HepG2 (cell line): ENCODE data around the gene PDIA4. TPM values are rescaled to one million over a fixed set of nuclear protein-coding genes. Genes with fewer than 3 reads are reported as not detected.

ENCODE experiments used
- ATAC-seq: fragments of 200-7000 bp; cut with Tn5 transposase; 3 replicates; pipeline ENCODE4 v1.9.1; 2020; ENCODE audit warnings: mild to moderate bottlenecking, moderate library complexity
- BruUV-seq: library from RNA; stranded (reverse); fragments of 400-500 nt; replicated peaks from 2 replicates; lab custom pipeline; 2021; lab: Mats Ljungman, UMichigan
- CTCF ChIA-PET: fragments of 300-600 bp; formaldehyde crosslinking; extraction: SDS; loops from one replicate; lab custom pipeline; 2021; ENCODE audit warnings: low total read pairs, inconsistent platforms, low intra/inter-chr PET ratio; lab: Yijun Ruan, JAX
- POLR2A ChIA-PET: fragments of 350-600 bp; sonication (Branson Sonifier 250); formaldehyde crosslinking; loops from one replicate; lab custom pipeline; 2020; ENCODE audit warnings: antibody characterized with exemption, inconsistent platforms; lab: Yijun Ruan, JAX
- DNase-seq: peaks from one replicate; pipeline ENCODE4 v3.0.0-alpha.2; 2015; ENCODE audit warnings: low spot score
- FAIRE-seq: peaks from 3 replicates; lab custom pipeline; 2011; peaks lifted over from hg19 to GRCh38; lab: Jason Lieb, UNC
- H2AFZ ChIP-seq: one replicate; pipeline ENCODE4 v1.6.1; 2011; ENCODE audit warnings: low read length, inconsistent platforms
- H3K27ac ChIP-seq: fragments of 300-600 bp; 3 replicates; pipeline ENCODE4 v1.8.0; 2011; ENCODE audit warnings: mixed run types, mild to moderate bottlenecking, mixed read lengths, low read length, inconsistent platforms; ENCODE audit not compliant: insufficient read depth; ENCODE audit errors: extremely low read length
- H3K27me3 ChIP-seq, 2 experiments: fragments of 200-600 bp in 1 of 2; 2 replicates in 1 of 2; 3 replicates in 1 of 2; pipeline versions ENCODE4 v1.6.0 to v1.8.0; 2011; ENCODE audit warnings: low read length in 2 of 2, mild to moderate bottlenecking in 2 of 2, moderate library complexity in 2 of 2, inconsistent platforms in 1 of 2; ENCODE audit not compliant: insufficient read depth in 2 of 2, control insufficient read depth in 1 of 2
- H3K36me3 ChIP-seq, 2 experiments: fragments of 200-600 bp in 1 of 2; replicated peaks in 1 of 2; 2 replicates in 1 of 2; 3 replicates in 1 of 2; pipeline versions ENCODE4 v1.5.1 to v1.8.0; 2011; ENCODE audit warnings: low read length in 2 of 2, inconsistent platforms in 1 of 2; ENCODE audit not compliant: insufficient read depth in 2 of 2, control insufficient read depth in 1 of 2
- H3K4me1 ChIP-seq: 2 replicates; pipeline ENCODE4 v1.5.1; 2012; ENCODE audit warnings: low read length, inconsistent platforms; ENCODE audit not compliant: insufficient read depth
- H3K4me2 ChIP-seq: 2 replicates; pipeline ENCODE4 v1.6.0; 2011; ENCODE audit warnings: low read depth, low read length, inconsistent platforms
- H3K4me3 ChIP-seq, 3 experiments: fragments of 200-600 bp in 1 of 3; sonication (generic), shearing (Covaris generic) in 1 of 3; replicated peaks in 1 of 3; 2 replicates each; pipeline ENCODE4 v1.5.1; 2011 to 2016; ENCODE audit warnings: low read length in 3 of 3, inconsistent platforms in 2 of 3, low read depth in 2 of 3, mild to moderate bottlenecking in 2 of 3, control low read depth in 1 of 3, mixed read lengths in 1 of 3; ENCODE audit not compliant: insufficient read depth in 1 of 3
- H3K79me2 ChIP-seq: one replicate; pipeline ENCODE4 v1.6.1; 2011; ENCODE audit warnings: low read length, inconsistent platforms; ENCODE audit not compliant: insufficient read depth
- H3K9ac ChIP-seq: 2 replicates; pipeline ENCODE4 v1.6.0; 2011; ENCODE audit warnings: mild to moderate bottlenecking, low read depth, low read length, inconsistent platforms; ENCODE audit not compliant: insufficient read depth
- H3K9me3 ChIP-seq: 2 replicates; pipeline ENCODE4 v1.5.1; 2012; ENCODE audit warnings: mild to moderate bottlenecking, low read length
- H4K20me1 ChIP-seq: 2 replicates; pipeline ENCODE4 v1.6.0; 2011; ENCODE audit warnings: inconsistent platforms, mild to moderate bottlenecking, low read length, moderate library complexity; ENCODE audit not compliant: insufficient read depth
- CEBPZ ChIP-seq: IDR thresholded peaks from 2 replicates; pipeline ENCODE4 v1.6.1; 2012; ENCODE audit warnings: low read length, improper control_type of control experiment
- MXD4 ChIP-seq: IDR thresholded peaks from 2 replicates; pipeline ENCODE4 v1.6.1; 2016; ENCODE audit warnings: mild to moderate bottlenecking, missing biosample characterization, missing genetic modification reagents
- ZNF350 ChIP-seq: sonication (generic); formaldehyde crosslinking; IDR thresholded peaks from 2 replicates; pipeline ENCODE4 v1.4.0; 2020; ENCODE audit warnings: mild to moderate bottlenecking, low read depth, missing genetic modification reagents, borderline replicate concordance
- ZNF430 ChIP-seq: sonication (generic); formaldehyde crosslinking; IDR thresholded peaks from 2 replicates; pipeline ENCODE4 v1.9.0; 2021; ENCODE audit warnings: mild to moderate bottlenecking, missing genetic modification reagents
- WGBS: methylation state at CpG from one replicate; pipeline ENCODE4 v1.1.6; 2017; ENCODE audit warnings: low lambda C conversion rate; 5-methylcytosine and 5-hydroxymethylcytosine counted together
- in situ Hi-C: cut with HindIII; loops from 2 replicates; pipeline ENCODE4 v1.10.0; 2017; ENCODE audit warnings: low pct_unique_long_range_greater_than_20kb; ENCODE audit not compliant: extremely low pct_ligation_motif_present
- intact Hi-C: fragments of 100-400 bp; cut with micrococcal nuclease; formaldehyde crosslinking; loops from one replicate; pipeline ENCODE4 v1.10.0; 2022; ENCODE audit not compliant: unreplicated experiment
- polyA plus RNA-seq, 8 experiments: library from polyadenylated mRNA; depleted of rRNA in 3 of 8; stranded (reverse) in 7 of 8; unstranded in 1 of 8; fragments of >200 nt; fragmentation: Illumina TruSeq in 4 of 8; extraction: Trizol in 4 of 8; gene quantifications; 2 replicates each; pipeline versions ENCODE4 v1.2.1 to v1.2.3, GENCODE V29; 2011 to 2016; ENCODE audit warnings: low read depth in 4 of 8, missing spikeins in 1 of 8, mixed read lengths in 1 of 8; ENCODE audit not compliant: insufficient read depth in 1 of 8
- total RNA-seq, 5 experiments: library from RNA; depleted of rRNA; stranded (reverse); fragments of >200 nt; fragmentation: Illumina TruSeq; extraction: Trizol; gene quantifications; 2 replicates each; pipeline ENCODE4 v1.2.3, GENCODE V29; 2016; ENCODE audit warnings: low read depth in 1 of 5

Gene PDIA4
- total and polyA plus RNA-seq, 2 of the 13 experiments (the other 11 are each of a cell fraction or from before 2014, with no cell fraction given) = 278 to 402 TPM

- TF ChIP-seq ZNF430 (CRISPR knock-in tag) = no peak
Measured at GRCh38 chr7:149027055-149027454, 1.2 kb downstream of the PDIA4 start (continued).

- ChIA-PET POLR2A (no interaction called here), CTCF (no interaction called here)
- TF ChIP-seq ZNF350 = no peak
- in situ Hi-C loops (no loop called here), intact Hi-C loops (no loop called here)
- no peak overlapping the region for H3K9ac ChIP-seq
- no peaks in the 10 kb centered on the region; a peak in 1 of 5 replicates for H3K27me3 ChIP-seq
- no TSS peak for BruUV-seq
- peaks cover 34% of the 10 kb centered on the region for H3K4me1 ChIP-seq
- FAIRE-seq (no peak), ATAC-seq (no peak), DNase-seq (no peak)
- H4K20me1 ChIP-seq = peaks cover 10% of the 10 kb centered on the region
- H3K4me3 ChIP-seq = no peak overlapping the region
- H3K79me2 ChIP-seq = peaks cover 64% of the 10 kb centered on the region
- H3K36me3 ChIP-seq = peaks cover 10 to 33% of the 10 kb centered on the region in 2 experiments
- no peak overlapping the region for H3K27ac ChIP-seq
- no peak overlapping the region for H3K4me2 ChIP-seq
- no peak overlapping the region for H2AFZ ChIP-seq
- 94% methylated on average over 7 of the region's 7 CpGs for WGBS
- H3K9me3 ChIP-seq = no peaks in the 10 kb centered on the region
Measured at GRCh38 chr7:149023662-149024061, 4.6 kb downstream of the PDIA4 start.

GRCh38 chr7:149022756-149023360, 5.4 kb downstream of the PDIA4 start:
- FAIRE-seq (no peak), ATAC-seq (no peak), DNase-seq (no peak)
- ChIA-PET POLR2A (no interaction called here), CTCF (no interaction called here)
- 100% methylated on average over 4 of the region's 6 CpGs for WGBS
- H3K9me3 ChIP-seq = no peaks in the 10 kb centered on the region
- no peak overlapping the region for H3K4me2 ChIP-seq
- H3K36me3 ChIP-seq = peaks cover 10 to 35% of the 10 kb centered on the region in 2 experiments
- no peaks in the 10 kb centered on the region; a peak in 1 of 5 replicates for H3K27me3 ChIP-seq
- no peak overlapping the region for H3K27ac ChIP-seq
- in situ Hi-C loops (no loop called here), intact Hi-C loops (no loop called here)
- peaks cover 10% of the 10 kb centered on the region for H4K20me1 ChIP-seq
- no peak overlapping the region for H2AFZ ChIP-seq
- H3K4me3 ChIP-seq = no peak overlapping the region
- no peak for TF ChIP-seq CEBPZ
- TF ChIP-seq MXD4 = no peak
- peaks cover 62% of the 10 kb centered on the region for H3K79me2 ChIP-seq
- H3K4me1 ChIP-seq = peaks cover 34% of the 10 kb centered on the region
- H3K9ac ChIP-seq = 0 out of 2 replicates have a peak overlapping the region, but pooled peaks have one; percentile 8
- BruUV-seq = no TSS peak
